ENCODE data around the gene MRAP. TPM values are rescaled to one million over a fixed set of nuclear protein-coding genes. Genes with fewer than 3 reads are reported as not detected.

The MRAP gene
- polyA plus RNA-seq, 12 donors = 0.25 TPM; not detected in 11

DNA sequence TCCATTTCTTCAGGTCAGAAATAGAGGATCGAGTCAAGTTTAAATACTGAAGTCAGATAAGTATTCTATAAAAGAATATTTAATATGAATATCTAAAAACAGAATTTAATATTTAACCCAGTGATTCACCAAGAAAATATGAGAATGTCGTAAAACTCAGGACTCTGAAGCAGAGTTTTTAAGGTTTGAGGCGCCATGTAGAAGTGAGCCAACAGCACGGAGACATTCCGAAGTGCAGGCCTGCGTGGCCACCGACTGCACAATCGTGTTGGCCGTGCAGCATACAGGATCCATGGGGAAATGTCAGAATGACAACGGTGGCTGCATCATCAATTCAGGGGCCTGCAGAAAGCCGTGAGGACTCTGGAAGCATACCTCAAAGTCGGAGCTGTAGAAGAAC, 23.4 kb downstream of the MRAP start:
- DNase-seq = no peak

DNA sequence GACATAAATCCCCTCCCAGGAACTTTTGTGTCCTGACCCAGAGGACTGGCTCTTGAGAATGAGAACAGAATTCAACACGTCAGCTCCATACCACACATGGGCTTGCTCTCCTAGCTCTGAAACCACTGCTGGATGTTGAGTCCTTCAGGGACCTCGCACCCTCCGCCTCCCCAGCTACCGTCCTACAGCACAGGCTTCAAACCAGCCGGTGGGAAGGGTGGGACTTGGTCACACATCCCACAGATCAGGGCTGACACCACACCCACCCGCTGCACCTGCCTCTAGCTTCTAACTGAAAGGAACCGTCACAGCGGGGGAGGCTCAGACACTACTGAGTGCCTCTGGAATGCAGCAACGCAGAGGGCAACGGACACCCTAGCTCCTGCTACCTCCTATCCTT, 24.0 kb downstream of the MRAP start:
- DNase-seq = no peak

DNA sequence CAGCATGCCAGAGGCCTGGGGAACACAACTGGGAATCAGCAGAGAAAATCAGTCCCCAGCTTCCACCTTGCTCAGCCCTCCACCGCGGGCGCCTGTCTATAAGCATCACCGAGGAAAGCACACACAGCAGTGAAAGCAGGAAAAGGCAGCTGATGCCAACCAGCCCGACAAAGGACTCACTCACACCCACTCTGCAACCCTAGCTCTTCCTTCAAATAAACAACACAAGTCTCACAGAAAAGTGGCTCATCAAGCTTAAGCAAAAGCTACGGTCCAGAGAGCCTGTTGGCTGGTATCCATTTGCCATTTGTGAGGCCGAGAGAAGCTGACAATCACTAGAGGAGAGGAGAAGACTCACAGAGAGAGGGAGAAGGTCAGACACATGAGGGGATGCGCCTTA, 27.1 kb downstream of the MRAP start:
- DNase-seq = no peak

- peak; percentile 73 for DNase-seq
Observed at GRCh38 chr21:32328595-32328994, 29.9 kb downstream of the MRAP start.

DNA sequence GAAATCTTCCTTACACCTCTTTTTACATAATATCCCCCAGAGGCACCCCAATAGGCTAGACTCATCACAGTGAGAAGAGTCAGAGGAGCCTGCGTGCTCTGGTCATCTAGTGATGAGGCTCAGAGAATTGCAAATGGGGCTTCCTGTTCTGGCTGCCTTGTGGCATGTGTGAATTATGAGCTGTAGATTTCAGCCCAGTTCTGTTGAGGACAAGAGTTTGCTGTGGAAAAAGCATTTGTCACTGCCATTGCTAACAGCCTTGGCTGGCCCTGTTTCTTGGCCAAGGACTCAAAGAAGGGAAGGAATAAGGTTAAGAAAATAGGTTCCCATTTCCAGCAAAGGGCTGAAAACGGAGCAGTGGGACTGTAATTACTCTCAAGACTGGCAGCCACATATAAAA, 30.7 kb downstream of the MRAP start:
- DNase-seq = peak; percentile 72

GRCh38 chr21:32329776-32330175, 31.1 kb downstream of the MRAP start:
- peak; percentile 19 for DNase-seq

DNA sequence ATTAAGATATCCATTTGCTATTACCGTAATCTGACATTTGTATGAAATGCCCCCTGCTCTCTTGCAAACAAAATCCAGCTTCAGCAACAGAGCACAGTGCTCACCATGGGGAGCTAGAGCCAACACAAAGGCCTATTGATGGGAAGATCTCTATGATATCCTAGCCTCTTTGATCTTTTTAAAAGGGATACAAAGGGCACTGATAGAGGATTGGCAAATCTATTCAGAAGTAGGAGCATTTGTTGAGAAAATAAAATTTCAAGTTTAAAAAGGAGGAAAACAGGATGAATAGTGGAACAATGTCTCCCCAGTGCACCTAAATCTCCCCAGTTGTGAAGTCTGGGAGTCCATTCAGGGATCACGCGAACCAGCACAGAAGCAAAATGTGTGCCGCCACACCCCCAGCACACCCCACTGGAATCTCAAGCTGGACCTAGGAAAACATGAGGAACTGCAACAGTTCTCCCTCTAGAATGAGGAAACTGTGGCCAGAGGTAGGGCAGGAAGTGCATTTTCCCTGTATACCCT, 32.2 kb downstream of the MRAP start:
- no peak for DNase-seq

- DNase-seq = no peak
Observed at GRCh38 chr21:32331444-32332305, 33.0 kb downstream of the MRAP start.

- DNase-seq = no peak
Observed at GRCh38 chr21:32332463-32332951, 33.9 kb downstream of the MRAP start.

GRCh38 chr21:32333953-32334673, 35.5 kb downstream of the MRAP start:
- no peak for DNase-seq

- DNase-seq = no peak
Observed at GRCh38 chr21:32334980-32335531, 36.4 kb downstream of the MRAP start.

- DNase-seq = no peak
Observed at GRCh38 chr21:32335601-32336575, 37.2 kb downstream of the MRAP start.

GRCh38 chr21:32336711-32337110, 38.1 kb downstream of the MRAP start:
- no peak for DNase-seq

DNA sequence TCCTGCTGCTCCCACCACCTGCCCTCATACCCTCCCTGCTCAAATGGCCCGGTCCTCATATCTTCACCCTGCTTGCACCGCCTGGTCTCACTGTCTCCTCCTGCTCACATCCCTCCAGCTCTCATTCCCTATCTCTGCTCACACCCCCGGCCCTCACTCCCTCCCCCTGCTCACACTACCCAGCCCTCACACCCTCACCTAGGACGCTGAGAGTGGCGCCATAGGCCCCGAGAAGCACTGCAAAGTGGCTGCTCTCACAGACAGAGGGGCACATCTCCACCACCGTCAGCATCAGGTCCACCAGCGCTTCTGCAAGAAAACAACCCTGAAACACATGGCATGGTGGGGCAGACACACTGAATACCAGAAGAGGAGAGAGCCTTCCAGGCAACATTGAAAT, 38.6 kb downstream of the MRAP start:
- no peak for DNase-seq

GRCh38 chr21:32338209-32338921, 39.7 kb downstream of the MRAP start:
- no peak for DNase-seq

DNA sequence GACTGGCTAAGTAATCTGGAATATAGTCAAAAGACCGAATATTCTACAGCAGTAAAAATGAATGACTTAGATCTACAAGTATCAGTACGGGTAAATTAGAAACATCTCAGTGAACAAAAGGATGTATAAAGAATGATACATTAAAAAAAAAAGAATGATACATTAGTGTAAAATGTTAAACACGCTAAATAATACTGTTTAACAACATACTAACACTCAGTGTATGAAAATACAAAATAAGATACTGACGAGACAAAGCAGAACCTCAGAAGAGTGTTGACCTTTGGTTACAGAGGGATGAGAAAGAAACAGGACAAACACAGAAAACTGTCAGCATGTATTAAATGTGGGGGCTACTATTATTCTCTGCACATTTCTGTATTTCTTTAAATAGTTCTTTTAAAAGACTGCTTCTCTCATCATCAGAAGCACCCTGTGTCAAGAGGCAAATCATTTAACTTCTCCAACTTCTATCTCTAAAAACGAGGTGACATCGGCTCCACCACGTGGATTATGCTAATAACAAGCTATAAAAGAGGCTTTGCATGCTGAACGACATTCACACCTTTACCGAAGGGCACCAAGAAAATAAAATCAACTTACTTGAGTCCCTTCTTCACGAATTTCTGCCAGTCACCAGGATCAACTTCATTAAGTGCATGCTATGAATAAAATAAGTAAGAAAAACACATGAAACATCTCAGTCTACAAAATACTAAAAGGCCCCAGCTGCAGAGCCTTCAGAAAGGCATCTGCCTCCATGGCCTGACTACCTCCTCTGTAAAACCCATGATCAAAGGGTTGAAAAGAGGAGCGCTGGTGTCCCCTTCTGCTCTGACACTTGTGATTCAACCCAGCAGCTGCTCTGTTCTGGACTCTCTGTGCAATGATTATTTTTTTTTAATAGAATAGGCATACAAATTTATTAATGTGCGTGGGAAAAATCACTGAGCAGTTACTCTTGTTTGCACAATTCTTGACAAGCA, 42.5 kb downstream of the MRAP start:
- DNase-seq = no peak

GRCh38 chr21:32346951-32347350, 48.3 kb downstream of the MRAP start:
- no peak for DNase-seq

- no peak for DNase-seq
Observed at GRCh38 chr21:32347351-32347750, 48.7 kb downstream of the MRAP start.

GRCh38 chr21:32347977-32348376, 49.3 kb downstream of the MRAP start:
- no peak for DNase-seq
